ENCODE results near the gene MAGI2. TPM values are rescaled to one million over a fixed set of nuclear protein-coding genes. Genes with fewer than 3 reads are reported as not detected.

MAGI2 gene
- total and polyA plus RNA-seq, 2 experiments from 2014 or later = 16.8 to 24.7 TPM

DNA sequence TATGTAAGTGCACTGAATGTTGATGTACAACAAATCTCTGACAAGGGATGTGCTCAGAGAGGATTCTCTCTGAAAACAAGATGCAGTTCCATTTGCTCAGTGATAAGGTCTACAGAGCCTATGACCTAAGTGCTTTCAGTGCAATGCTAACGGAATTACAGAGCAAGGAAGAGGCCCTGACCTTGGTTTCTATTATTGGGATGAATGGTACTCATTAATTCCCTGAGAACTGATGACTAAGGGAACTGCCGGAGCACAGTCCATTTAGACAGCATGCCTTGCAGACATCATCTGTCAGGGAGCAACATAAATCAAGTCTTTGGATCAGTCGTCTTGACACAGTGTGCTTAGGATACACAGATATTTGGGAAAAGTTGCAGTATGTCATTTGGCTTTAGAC lies 1314.1 kb downstream of the MAGI2 start:
- TF ChIP-seq CTCF (IDR thresholded peaks at IDR 0.05; ENCODE audit: low read depth, low read length) = no peak
- H3K4me1 ChIP-seq (ENCODE audit: low read depth) = peaks cover 10% of the 10 kb centered on the region
- H3K36me3 ChIP-seq = no peaks in the 10 kb centered on the region
- peak overlapping the region; percentile 12 for H3K27ac ChIP-seq
- DNase-seq (ENCODE audit: low read depth in 1 of 2, low spot score in 1 of 2) = peak in 1 of 2 donors; percentile 32
- H3K27me3 ChIP-seq = no peaks in the 10 kb centered on the region
- H3K9me3 ChIP-seq (ENCODE audit: low read depth) = no peaks in the 10 kb centered on the region
- H3K4me3 ChIP-seq = no peak overlapping the region

DNA sequence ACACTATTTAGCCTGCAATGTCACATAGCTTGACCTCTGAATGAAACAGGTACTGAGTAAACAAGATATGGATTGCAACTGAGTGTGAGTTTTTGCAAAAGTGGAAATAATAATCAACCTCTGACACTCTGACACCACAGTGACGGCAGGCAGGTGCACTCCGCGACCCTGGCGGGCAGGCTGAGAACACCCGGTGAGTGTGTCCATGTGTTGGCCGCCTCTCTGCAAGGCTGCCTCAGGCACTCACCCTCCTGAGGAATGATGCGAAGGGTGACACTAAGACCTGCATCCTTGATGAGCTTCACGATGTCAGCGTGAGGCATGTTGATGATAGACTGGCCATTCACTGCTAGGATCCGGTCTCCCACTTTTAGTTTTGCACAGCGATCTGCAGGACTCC lies 1318.7 kb downstream of the MAGI2 start:
- H3K27ac ChIP-seq = no peak overlapping the region
- H3K36me3 ChIP-seq = no peaks in the 10 kb centered on the region
- H3K9me3 ChIP-seq (ENCODE audit: low read depth) = no peaks in the 10 kb centered on the region
- H3K27me3 ChIP-seq = no peaks in the 10 kb centered on the region
- no peak overlapping the region for H3K4me3 ChIP-seq
- no peak for DNase-seq (ENCODE audit: low read depth in 1 of 2, low spot score in 1 of 2)
- TF ChIP-seq CTCF (IDR thresholded peaks at IDR 0.05; ENCODE audit: low read depth, low read length) = no peak
- peaks cover 10% of the 10 kb centered on the region for H3K4me1 ChIP-seq (ENCODE audit: low read depth)

GRCh38 chr7:78134256-78134655 lies 1319.2 kb downstream of the MAGI2 start:
- no peaks in the 10 kb centered on the region for H3K9me3 ChIP-seq (ENCODE audit: low read depth)
- TF ChIP-seq CTCF (IDR thresholded peaks at IDR 0.05; ENCODE audit: low read depth, low read length) = peak; percentile 61
- peaks cover 4% of the 10 kb centered on the region for H3K4me1 ChIP-seq (ENCODE audit: low read depth)
- peak; percentile 49 to 62 for DNase-seq (ENCODE audit: low read depth in 1 of 2, low spot score in 1 of 2)
- H3K27ac ChIP-seq = no peak overlapping the region
- H3K36me3 ChIP-seq = no peaks in the 10 kb centered on the region
- no peak overlapping the region for H3K4me3 ChIP-seq
- H3K27me3 ChIP-seq = no peaks in the 10 kb centered on the region

- Histone ChIP-seq H3K4me1 (ENCODE audit: low read depth) (no peaks in the 10 kb centered on the region), H3K9me3 (ENCODE audit: low read depth) (no peaks in the 10 kb centered on the region), H3K27me3 (no peaks in the 10 kb centered on the region), H3K27ac (no peak overlapping the region), H3K4me3 (no peak overlapping the region), H3K36me3 (no peaks in the 10 kb centered on the region)
- TF ChIP-seq CTCF (IDR thresholded peaks at IDR 0.05; ENCODE audit: low read depth, low read length) = no peak
- DNase-seq (ENCODE audit: low read depth in 1 of 2, low spot score in 1 of 2) = peak in 1 of 2 donors; percentile 7
These were observed 1322.8 kb downstream of the MAGI2 start for GRCh38 chr7:78130446-78131215.

DNA sequence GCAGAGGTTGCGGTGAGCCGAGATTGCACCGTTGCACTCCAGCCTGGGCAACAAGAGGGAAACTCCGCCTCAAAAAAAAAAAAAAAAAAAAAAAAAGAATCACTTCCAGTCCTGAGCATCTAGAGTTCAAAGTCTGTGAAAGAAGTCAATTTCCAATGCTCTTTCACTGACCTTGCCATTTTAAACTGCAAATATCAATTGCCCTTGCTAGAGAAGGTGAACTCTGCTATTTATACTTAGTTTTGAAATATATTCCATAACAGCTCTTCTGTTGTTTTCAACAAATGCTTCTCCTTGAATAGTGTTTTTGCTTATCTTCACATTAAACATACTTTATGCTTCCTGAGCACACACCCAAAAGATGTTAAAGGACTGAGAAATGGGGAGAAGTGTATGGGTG lies 1323.6 kb downstream of the MAGI2 start:
- no peaks in the 10 kb centered on the region for H3K36me3 ChIP-seq
- no peaks in the 10 kb centered on the region for H3K4me1 ChIP-seq (ENCODE audit: low read depth)
- no peaks in the 10 kb centered on the region for H3K9me3 ChIP-seq (ENCODE audit: low read depth)
- no peak for TF ChIP-seq CTCF (IDR thresholded peaks at IDR 0.05; ENCODE audit: low read depth, low read length)
- H3K4me3 ChIP-seq = no peak overlapping the region
- H3K27me3 ChIP-seq = no peaks in the 10 kb centered on the region
- no peak for DNase-seq (ENCODE audit: low read depth in 1 of 2, low spot score in 1 of 2)
- no peak overlapping the region for H3K27ac ChIP-seq

Data from cardiac muscle cell (in vitro differentiated cells and primary cell).